H9 (cell line): Measurements from ENCODE around the gene CSNK1E. TPM values are rescaled to one million over a fixed set of nuclear protein-coding genes. Genes with fewer than 3 reads are reported as not detected.

Experiments used
- DNase-seq: peaks from one replicate; pipeline ENCODE4 v3.0.0-alpha.2; 2017
- H2AFZ ChIP-seq: one replicate; pipeline ENCODE4 v1.6.1; 2013; ENCODE audit warnings: mild to moderate bottlenecking, low read length, control low read depth, moderate library complexity
- H2AK5ac ChIP-seq: 2 replicates; pipeline ENCODE4 v1.6.1; 2013; ENCODE audit warnings: low read length, control low read depth, mixed read lengths; ENCODE audit not compliant: insufficient read length
- H2BK120ac ChIP-seq: one replicate; pipeline ENCODE4 v1.6.1; 2013; ENCODE audit warnings: low read depth, mild to moderate bottlenecking, low read length, control low read depth, inconsistent platforms; ENCODE audit not compliant: poor library complexity, severe bottlenecking
- H2BK12ac ChIP-seq: 2 replicates; pipeline ENCODE4 v1.6.1; 2013; ENCODE audit warnings: low read length, control low read depth, mixed read lengths, low read depth; ENCODE audit not compliant: insufficient read length
- H2BK15ac ChIP-seq: 2 replicates; pipeline ENCODE4 v1.6.1; 2013; ENCODE audit warnings: low read depth, low read length, control low read depth
- H2BK20ac ChIP-seq: one replicate; pipeline ENCODE4 v1.6.1; 2013; ENCODE audit warnings: low read depth, mild to moderate bottlenecking, low read length, control low read depth, inconsistent platforms; ENCODE audit not compliant: poor library complexity, severe bottlenecking
- H2BK5ac ChIP-seq: 2 replicates; pipeline ENCODE4 v1.6.1; 2013; ENCODE audit warnings: low read length, control low read depth, mixed read lengths; ENCODE audit not compliant: insufficient read length
- H3K14ac ChIP-seq: 2 replicates; pipeline ENCODE4 v1.6.1; 2013; ENCODE audit warnings: low read length, control low read depth; ENCODE audit not compliant: insufficient read depth
- H3K18ac ChIP-seq: 2 replicates; pipeline ENCODE4 v1.6.1; 2013; ENCODE audit warnings: low read depth, mild to moderate bottlenecking, mixed read lengths, low read length, control low read depth; ENCODE audit not compliant: insufficient read length
- H3K23ac ChIP-seq: 2 replicates; pipeline ENCODE4 v1.6.1; 2013; ENCODE audit warnings: low read length, control low read depth, mixed read lengths, low read depth; ENCODE audit not compliant: insufficient read length
- H3K23me2 ChIP-seq: 2 replicates; pipeline ENCODE4 v1.6.1; 2013; ENCODE audit warnings: low read depth, mild to moderate bottlenecking, mixed read lengths, low read length, control low read depth; ENCODE audit not compliant: insufficient read length, poor library complexity, severe bottlenecking
- H3K27ac ChIP-seq: 2 replicates; pipeline ENCODE4 v1.5.1; 2013; ENCODE audit warnings: low read length, control low read depth, mixed read lengths, low read depth; ENCODE audit not compliant: insufficient read length
- H3K27me3 ChIP-seq: 2 replicates; pipeline ENCODE4 v1.6.1; 2013; ENCODE audit warnings: low read length, control low read depth, inconsistent platforms; ENCODE audit not compliant: insufficient read depth
- H3K4ac ChIP-seq: 2 replicates; pipeline ENCODE4 v1.6.1; 2013; ENCODE audit warnings: low read depth, mild to moderate bottlenecking, control low read depth, inconsistent platforms, low read length, moderate library complexity
- H3K4me1 ChIP-seq: 2 replicates; pipeline ENCODE4 v1.6.1; 2013; ENCODE audit warnings: low read length, control low read depth, inconsistent platforms; ENCODE audit not compliant: insufficient read depth
- H3K4me2 ChIP-seq: 2 replicates; pipeline ENCODE4 v1.6.1; 2013; ENCODE audit warnings: low read length, control low read depth, mixed read lengths; ENCODE audit not compliant: insufficient read length, insufficient read depth
- H3K56ac ChIP-seq: 2 replicates; pipeline ENCODE4 v1.6.1; 2013; ENCODE audit warnings: low read depth, mild to moderate bottlenecking, mixed read lengths, low read length, control low read depth; ENCODE audit not compliant: insufficient read length
- H3K79me1 ChIP-seq: 2 replicates; pipeline ENCODE4 v1.6.1; 2013; ENCODE audit warnings: low read depth, mild to moderate bottlenecking, moderate library complexity, low read length, control low read depth, inconsistent platforms; ENCODE audit not compliant: insufficient read depth, poor library complexity, severe bottlenecking
- H3K79me2 ChIP-seq: 2 replicates; pipeline ENCODE4 v1.6.1; 2013; ENCODE audit warnings: low read length, control low read depth, inconsistent platforms; ENCODE audit not compliant: insufficient read depth
- H3K9ac ChIP-seq: 2 replicates; pipeline ENCODE4 v1.6.1; 2013; ENCODE audit warnings: low read length, control low read depth, mixed read lengths; ENCODE audit not compliant: insufficient read length; ENCODE audit errors: extremely low read depth
- H3K9me3 ChIP-seq: one replicate; pipeline ENCODE4 v1.6.1; 2013; ENCODE audit warnings: low read depth, low read length, inconsistent platforms; ENCODE audit not compliant: control insufficient read depth
- H3T11ph ChIP-seq: one replicate; pipeline ENCODE4 v1.6.1; 2013; ENCODE audit warnings: mild to moderate bottlenecking, low read length, control low read depth, inconsistent platforms
- H4K20me1 ChIP-seq: one replicate; pipeline ENCODE4 v1.6.1; 2013; ENCODE audit not compliant: control insufficient read depth, insufficient read length, insufficient read depth
- H4K5ac ChIP-seq: 2 replicates; pipeline ENCODE4 v1.6.1; 2013; ENCODE audit warnings: low read depth, mild to moderate bottlenecking, mixed read lengths, low read length, control low read depth; ENCODE audit not compliant: insufficient read length
- H4K8ac ChIP-seq: replicated peaks from 2 replicates; pipeline ENCODE4 v1.6.1; 2013; ENCODE audit warnings: low read length, control low read depth, mixed read lengths, low read depth; ENCODE audit not compliant: insufficient read length
- H4K91ac ChIP-seq: 2 replicates; pipeline ENCODE4 v1.6.1; 2013; ENCODE audit warnings: low read depth, mild to moderate bottlenecking, moderate library complexity, mixed read lengths, low read length, control low read depth; ENCODE audit not compliant: insufficient read length
- H3K27ac Mint-ChIP-seq, 3 experiments: 2 replicates in 2 of 3; 3 replicates in 1 of 3; pipeline ENCODE4 v1.8.0; 2020 to 2021; ENCODE audit warnings: mixed read lengths in 3 of 3, mild to moderate bottlenecking in 1 of 3, moderate library complexity in 1 of 3
- H3K27me3 Mint-ChIP-seq: 2 replicates; pipeline ENCODE4 v1.8.0; 2021; ENCODE audit warnings: low read depth, mild to moderate bottlenecking, moderate library complexity, mixed read lengths
- H3K36me3 Mint-ChIP-seq, 3 experiments: 2 replicates in 2 of 3; 3 replicates in 1 of 3; pipeline ENCODE4 v1.8.0; 2020 to 2021; ENCODE audit warnings: low read depth in 3 of 3, mixed read lengths in 3 of 3; ENCODE audit not compliant: insufficient read depth in 1 of 3
- H3K4me1 Mint-ChIP-seq, 2 experiments: 2 replicates each; pipeline ENCODE4 v1.8.0; 2020; ENCODE audit warnings: mixed read lengths in 2 of 2
- H3K4me3 Mint-ChIP-seq, 2 experiments: 2 replicates in 1 of 2; 3 replicates in 1 of 2; pipeline ENCODE4 v1.8.0; 2020 to 2021; ENCODE audit warnings: mild to moderate bottlenecking in 2 of 2, mixed read lengths in 2 of 2, moderate library complexity in 1 of 2
- H3K9me3 Mint-ChIP-seq, 2 experiments: 2 replicates in 1 of 2; 3 replicates in 1 of 2; pipeline ENCODE4 v1.8.0; 2020; ENCODE audit warnings: mild to moderate bottlenecking in 2 of 2, mixed read lengths in 2 of 2, moderate library complexity in 1 of 2
- WGBS: extraction: QIAGEN DNeasy Blood & Tissue Kit; methylation state at CpG from one replicate; pipeline ENCODE4 v1.1.7; 2013; ENCODE audit warnings: missing lambda C conversion rate, low lambda C conversion rate, mixed read lengths; ENCODE audit not compliant: insufficient read length; ENCODE audit errors: extremely low coverage; 5-methylcytosine and 5-hydroxymethylcytosine counted together
- total RNA-seq: library from RNA; stranded (reverse); gene quantifications from 2 replicates; pipeline ENCODE4 v1.2.1, GENCODE V29; 2021
- TF ChIP-seq, protein P1 (sequence below): fragments of 200-600 bp; sonication (generic); conservative IDR thresholded peaks from 3 replicates; pipeline ENCODE4 v1.8.0; 2021; ENCODE audit warnings: antibody characterized with exemption, mild to moderate bottlenecking

CSNK1E gene
- total RNA-seq, 1 experiment from 2014 or later: 236 TPM

DNA sequence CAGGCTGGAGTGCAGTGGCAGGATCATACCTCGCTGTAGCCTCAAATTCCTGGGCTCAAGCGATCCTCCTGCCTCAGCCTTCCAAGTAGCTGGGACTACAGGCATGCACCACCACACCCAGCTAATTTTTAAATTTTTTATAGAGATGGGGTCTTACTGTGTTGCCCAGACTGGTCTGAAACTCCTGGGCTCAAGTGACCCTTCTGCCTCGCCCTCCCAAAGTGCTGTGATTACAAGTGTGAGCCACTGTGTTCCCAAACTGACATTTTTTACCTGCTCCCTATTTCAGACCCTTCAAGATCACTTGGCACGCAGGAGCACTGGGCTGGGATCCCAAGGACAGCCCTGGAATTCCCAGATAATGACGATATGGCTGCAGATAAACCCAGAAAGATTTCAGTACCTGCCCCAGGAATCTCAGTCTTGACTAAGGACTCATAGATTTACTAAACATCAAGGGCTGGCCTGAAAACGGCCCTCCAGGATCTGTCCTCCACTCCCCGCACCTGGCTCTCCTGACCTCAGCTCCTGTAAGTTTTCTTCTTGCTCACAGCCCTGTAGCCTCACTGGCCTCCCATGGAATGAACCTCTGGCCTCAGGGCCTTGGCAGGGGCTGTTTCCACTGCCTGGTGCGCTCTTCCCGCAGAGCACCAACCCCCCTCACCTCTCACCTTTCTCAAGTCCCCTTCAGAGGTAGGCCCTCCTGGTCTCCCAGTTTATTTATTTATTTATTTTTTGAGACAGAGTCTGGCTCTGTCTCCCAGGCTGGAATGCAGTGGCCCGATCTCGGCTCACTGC is 3.6 kb upstream of the CSNK1E start:
- Histone ChIP-seq H2AFZ (no peak overlapping the region), H3K23ac (no peak overlapping the region), H3K56ac (no peak overlapping the region), H2BK5ac (no peak overlapping the region), H3K14ac (no peak overlapping the region), H3T11ph (no peak overlapping the region), H4K8ac (no peak overlapping the region), H2BK15ac (no peak overlapping the region), H2BK12ac (no peak overlapping the region), H4K91ac (no peak overlapping the region), H2AK5ac (no peak overlapping the region), H3K4ac (no peak overlapping the region), H4K5ac (no peak overlapping the region), H3K9ac (no peak overlapping the region), H3K9me3 (no peaks in the 10 kb centered on the region), H3K23me2 (peaks cover 5% of the 10 kb centered on the region), H3K18ac (no peak overlapping the region), H2BK120ac (no peak overlapping the region), H3K4me1 (peaks cover 7% of the 10 kb centered on the region; the same call in 1 of the 2 replicates), H2BK20ac (no peak overlapping the region), H3K4me2 (no peak overlapping the region), H3K27ac (no peak overlapping the region), H3K79me1 (no peaks in the 10 kb centered on the region), H4K20me1 (peaks cover 2% of the 10 kb centered on the region), H3K27me3 (no peaks in the 10 kb centered on the region), H3K79me2 (peaks cover 8% of the 10 kb centered on the region; the same call in 1 of the 2 replicates)
- Mint-ChIP-seq H3K4me3 (no peak overlapping the region), H3K9me3 (no peaks in the 10 kb centered on the region), H3K27me3 (no peaks in the 10 kb centered on the region), H3K4me1 (peaks cover 48 to 67% of the 10 kb centered on the region in 2 experiments), H3K27ac (peak overlapping the region; percentile 87 to 97 (median 90); a peak in 5 of 7 replicates), H3K36me3 (peaks cover 2 to 26% (median 4%) of the 10 kb centered on the region in 3 experiments; a peak in 4 of 7 replicates)
- TF ChIP-seq, protein P1, sequence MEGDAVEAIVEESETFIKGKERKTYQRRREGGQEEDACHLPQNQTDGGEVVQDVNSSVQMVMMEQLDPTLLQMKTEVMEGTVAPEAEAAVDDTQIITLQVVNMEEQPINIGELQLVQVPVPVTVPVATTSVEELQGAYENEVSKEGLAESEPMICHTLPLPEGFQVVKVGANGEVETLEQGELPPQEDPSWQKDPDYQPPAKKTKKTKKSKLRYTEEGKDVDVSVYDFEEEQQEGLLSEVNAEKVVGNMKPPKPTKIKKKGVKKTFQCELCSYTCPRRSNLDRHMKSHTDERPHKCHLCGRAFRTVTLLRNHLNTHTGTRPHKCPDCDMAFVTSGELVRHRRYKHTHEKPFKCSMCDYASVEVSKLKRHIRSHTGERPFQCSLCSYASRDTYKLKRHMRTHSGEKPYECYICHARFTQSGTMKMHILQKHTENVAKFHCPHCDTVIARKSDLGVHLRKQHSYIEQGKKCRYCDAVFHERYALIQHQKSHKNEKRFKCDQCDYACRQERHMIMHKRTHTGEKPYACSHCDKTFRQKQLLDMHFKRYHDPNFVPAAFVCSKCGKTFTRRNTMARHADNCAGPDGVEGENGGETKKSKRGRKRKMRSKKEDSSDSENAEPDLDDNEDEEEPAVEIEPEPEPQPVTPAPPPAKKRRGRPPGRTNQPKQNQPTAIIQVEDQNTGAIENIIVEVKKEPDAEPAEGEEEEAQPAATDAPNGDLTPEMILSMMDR: no peak
- no CpG with 5 or more reads among the region's 11 CpGs for WGBS
- DNase-seq: no peak
